ENCODE measurements around the gene TMEM117. TPM values are rescaled to one million over a fixed set of nuclear protein-coding genes. Genes with fewer than 3 reads are reported as not detected.
A peak's percentile ranks its signal among the peaks of the same experiment; 100 is the strongest.

The TMEM117 gene
- total and polyA plus RNA-seq, 2 experiments from 2014 or later: 18.0 to 21.0 TPM

DNA sequence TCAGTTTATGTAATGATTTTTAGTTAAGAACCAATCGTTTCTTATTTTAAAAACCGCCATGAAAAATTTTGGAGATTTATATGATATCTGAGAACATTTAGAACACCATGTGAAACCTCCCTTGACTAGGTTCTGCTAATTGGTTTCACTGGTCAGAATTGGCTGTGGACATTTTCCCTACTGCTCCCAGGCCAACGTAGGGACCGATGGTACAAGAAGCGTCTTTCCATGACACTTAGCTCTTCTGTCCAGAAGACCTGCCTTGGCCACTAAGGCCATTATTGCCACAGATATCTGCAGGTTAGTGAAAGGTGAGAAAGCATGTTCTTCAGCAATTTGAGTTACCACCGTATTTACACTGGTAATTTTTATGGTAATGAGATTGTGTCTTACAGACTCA lies 424.0 kb downstream of the TMEM117 start:
- no peak for TF ChIP-seq CTCF (IDR thresholded peaks at IDR 0.05; ENCODE audit: low read depth, low read length)
- no peaks in the 10 kb centered on the region for H3K9me3 ChIP-seq (ENCODE audit: low read depth)
- no peak overlapping the region for H3K27ac ChIP-seq
- H3K36me3 ChIP-seq: no peaks in the 10 kb centered on the region
- DNase-seq (ENCODE audit: low read depth in 1 of 2, low spot score in 1 of 2): no peak
- H3K4me3 ChIP-seq: no peak overlapping the region
- no peaks in the 10 kb centered on the region for H3K27me3 ChIP-seq
- H3K4me1 ChIP-seq (ENCODE audit: low read depth): no peaks in the 10 kb centered on the region

GRCh38 chr12:44260581-44260980 lies 424.7 kb downstream of the TMEM117 start:
- no peaks in the 10 kb centered on the region for H3K36me3 ChIP-seq
- H3K4me1 ChIP-seq (ENCODE audit: low read depth): no peaks in the 10 kb centered on the region
- no peak for TF ChIP-seq CTCF (IDR thresholded peaks at IDR 0.05; ENCODE audit: low read depth, low read length)
- no peak for DNase-seq (ENCODE audit: low read depth in 1 of 2, low spot score in 1 of 2)
- no peaks in the 10 kb centered on the region for H3K27me3 ChIP-seq
- H3K4me3 ChIP-seq: no peak overlapping the region
- no peak overlapping the region for H3K27ac ChIP-seq
- no peaks in the 10 kb centered on the region for H3K9me3 ChIP-seq (ENCODE audit: low read depth)

DNA sequence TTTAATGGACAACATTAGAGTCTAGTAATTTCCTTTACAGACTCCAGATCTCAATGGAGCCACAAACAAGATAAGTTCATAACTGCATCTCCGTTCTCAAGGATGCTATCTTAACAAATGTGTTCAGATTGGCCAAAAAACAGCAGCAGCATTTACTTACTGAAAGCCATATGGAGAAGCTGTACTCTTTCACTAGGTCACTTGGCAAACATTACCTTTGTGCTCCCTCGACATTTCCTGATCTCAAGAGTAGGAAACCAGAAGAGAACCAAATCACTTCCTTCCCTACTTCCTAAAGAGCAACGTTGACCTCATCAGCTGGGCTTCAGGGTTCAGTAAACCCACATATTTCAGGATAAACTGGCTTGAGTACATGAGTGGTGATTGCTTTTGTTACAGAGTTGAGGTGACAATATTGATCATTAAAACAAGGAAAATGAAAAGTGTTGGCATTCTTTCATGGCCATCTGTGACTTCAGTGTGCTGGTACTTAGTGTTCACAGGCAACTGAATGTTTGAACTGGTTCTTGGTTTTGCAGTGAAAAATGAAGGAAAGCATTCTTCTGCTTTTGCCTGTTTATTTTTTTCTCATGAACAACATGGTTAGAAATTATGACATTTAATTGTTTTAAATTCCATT lies 449.6 kb downstream of the TMEM117 start:
- Histone ChIP-seq H3K36me3 (no peaks in the 10 kb centered on the region), H3K4me1 (ENCODE audit: low read depth) (no peaks in the 10 kb centered on the region), H3K27me3 (no peaks in the 10 kb centered on the region), H3K4me3 (no peak overlapping the region), H3K9me3 (ENCODE audit: low read depth) (no peaks in the 10 kb centered on the region), H3K27ac (no peak overlapping the region)
- DNase-seq (ENCODE audit: low read depth in 1 of 2, low spot score in 1 of 2): no peak
- TF ChIP-seq CTCF (IDR thresholded peaks at IDR 0.05; ENCODE audit: low read depth, low read length): no peak

- Histone ChIP-seq H3K27me3 (no peaks in the 10 kb centered on the region), H3K4me3 (no peak overlapping the region), H3K27ac (no peak overlapping the region), H3K36me3 (no peaks in the 10 kb centered on the region), H3K4me1 (ENCODE audit: low read depth) (no peaks in the 10 kb centered on the region), H3K9me3 (ENCODE audit: low read depth) (no peaks in the 10 kb centered on the region)
- no peak for TF ChIP-seq CTCF (IDR thresholded peaks at IDR 0.05; ENCODE audit: low read depth, low read length)
- DNase-seq (ENCODE audit: low read depth in 1 of 2, low spot score in 1 of 2): peak in 1 of 2 donors; percentile 3
These were observed 450.5 kb downstream of the TMEM117 start for GRCh38 chr12:44286336-44286735.

DNA sequence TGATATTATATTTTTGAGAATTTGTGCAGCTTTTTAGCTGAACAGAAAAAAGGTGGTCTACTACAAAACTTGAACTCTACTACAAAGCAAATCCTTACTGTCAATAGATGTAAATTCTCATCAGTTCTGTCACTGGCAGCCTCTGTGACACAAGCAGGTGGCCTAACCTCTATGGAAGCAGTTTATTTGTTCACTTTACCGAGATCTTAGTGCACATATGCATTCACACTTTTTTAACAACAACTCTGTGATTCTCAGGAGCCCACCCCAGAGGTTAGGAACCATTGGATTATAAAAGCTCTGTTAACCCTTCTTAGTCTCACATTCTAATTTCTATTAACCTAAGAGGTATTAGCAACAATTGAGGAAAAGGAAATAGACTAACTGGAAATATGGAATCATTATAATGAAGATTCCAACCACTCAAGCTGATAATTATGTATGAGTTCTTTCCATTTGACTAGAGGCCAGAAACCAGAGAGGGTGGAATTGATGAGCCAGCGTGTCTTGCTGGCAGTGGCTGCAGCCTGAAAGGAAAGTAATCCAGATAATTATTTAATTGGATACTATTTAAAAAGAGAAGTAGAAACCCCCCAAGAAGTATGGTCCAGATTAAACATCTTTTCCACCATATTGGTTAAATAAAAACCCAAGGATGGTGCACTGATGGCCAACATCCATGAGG lies 451.1 kb downstream of the TMEM117 start:
- no peak for DNase-seq (ENCODE audit: low read depth in 1 of 2, low spot score in 1 of 2)
- H3K36me3 ChIP-seq: no peaks in the 10 kb centered on the region
- H3K9me3 ChIP-seq (ENCODE audit: low read depth): no peaks in the 10 kb centered on the region
- H3K27me3 ChIP-seq: no peaks in the 10 kb centered on the region
- no peaks in the 10 kb centered on the region for H3K4me1 ChIP-seq (ENCODE audit: low read depth)
- no peak overlapping the region for H3K4me3 ChIP-seq
- no peak overlapping the region for H3K27ac ChIP-seq
- no peak for TF ChIP-seq CTCF (IDR thresholded peaks at IDR 0.05; ENCODE audit: low read depth, low read length)

Data from cardiac muscle cell (in vitro differentiated cells and primary cell).